ENCODE measurements around the gene KHDRBS2.

GRCh38 chr6:62039605-62040004 is 246.4 kb downstream of the KHDRBS2 start:
- TF ChIP-seq CTCF (IDR thresholded peaks at IDR 0.05; ENCODE audit: low read depth, low read length) (no peak), POLR2A (IDR thresholded peaks at IDR 0.05; ENCODE audit: extremely low read depth, insufficient read length) (no peak)
- TF ChIP-seq, protein P1, sequence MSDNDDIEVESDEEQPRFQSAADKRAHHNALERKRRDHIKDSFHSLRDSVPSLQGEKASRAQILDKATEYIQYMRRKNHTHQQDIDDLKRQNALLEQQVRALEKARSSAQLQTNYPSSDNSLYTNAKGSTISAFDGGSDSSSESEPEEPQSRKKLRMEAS (IDR thresholded peaks at IDR 0.05; ENCODE audit: low read depth, low read length), result no peak
